NCI-H1048 (cell line): ENCODE results near the gene BSN.

Experiments used
- DNase-seq: peaks from one replicate; lab custom pipeline; 2025; lab: John Stamatoyannopoulos, UW

BSN gene

DNA sequence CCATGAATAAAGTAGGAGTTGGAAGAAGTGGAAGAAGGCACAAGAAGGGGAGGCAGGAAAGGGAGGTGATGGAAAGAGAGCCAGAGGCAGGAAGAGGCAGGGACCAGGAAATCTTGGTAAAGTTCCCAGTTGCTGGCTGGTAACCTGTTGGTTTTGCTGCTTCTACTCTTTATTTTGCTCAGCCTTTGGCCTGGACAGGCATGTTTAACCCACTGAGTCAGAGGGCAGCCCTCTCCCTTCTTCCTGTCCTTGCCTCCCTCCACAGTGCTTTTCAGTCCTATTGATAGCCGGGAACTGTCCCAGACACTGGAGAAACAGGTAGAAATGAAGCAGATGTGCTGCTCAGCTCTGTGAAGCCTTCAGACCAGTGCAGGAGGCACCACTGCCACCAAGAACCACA is 76.5 kb downstream of the BSN start:
- DNase-seq: no peak

- DNase-seq: no peak
Observed at GRCh38 chr3:49634736-49635135, 80.5 kb downstream of the BSN start.

- DNase-seq: no peak
Observed at GRCh38 chr3:49636883-49637609, 82.8 kb downstream of the BSN start.

DNA sequence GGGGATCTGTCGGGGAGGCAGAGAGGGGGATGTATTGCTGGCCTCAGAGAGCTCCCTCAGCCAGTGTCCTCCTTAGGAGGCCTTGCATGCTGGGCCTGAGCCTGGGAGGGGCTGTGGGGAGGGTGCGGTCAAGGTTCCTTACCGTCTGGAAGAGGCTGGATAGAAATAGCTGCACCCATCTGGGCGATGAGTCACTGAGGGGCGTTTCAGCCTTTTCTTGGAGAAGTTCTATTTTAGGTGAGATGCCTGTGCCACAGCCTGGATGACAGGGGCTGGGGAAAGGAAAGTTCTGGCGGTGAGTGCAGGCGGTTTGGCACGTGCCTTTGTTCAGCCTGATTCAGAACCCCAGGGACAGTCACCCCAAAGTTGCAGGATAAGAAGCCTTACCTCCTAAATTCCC is 84.2 kb downstream of the BSN start:
- DNase-seq: no peak

- no peak for DNase-seq
Observed at GRCh38 chr3:49639551-49639950, 85.3 kb downstream of the BSN start.

- no peak for DNase-seq
Observed at GRCh38 chr3:49641292-49641691, 87.0 kb downstream of the BSN start.

DNA sequence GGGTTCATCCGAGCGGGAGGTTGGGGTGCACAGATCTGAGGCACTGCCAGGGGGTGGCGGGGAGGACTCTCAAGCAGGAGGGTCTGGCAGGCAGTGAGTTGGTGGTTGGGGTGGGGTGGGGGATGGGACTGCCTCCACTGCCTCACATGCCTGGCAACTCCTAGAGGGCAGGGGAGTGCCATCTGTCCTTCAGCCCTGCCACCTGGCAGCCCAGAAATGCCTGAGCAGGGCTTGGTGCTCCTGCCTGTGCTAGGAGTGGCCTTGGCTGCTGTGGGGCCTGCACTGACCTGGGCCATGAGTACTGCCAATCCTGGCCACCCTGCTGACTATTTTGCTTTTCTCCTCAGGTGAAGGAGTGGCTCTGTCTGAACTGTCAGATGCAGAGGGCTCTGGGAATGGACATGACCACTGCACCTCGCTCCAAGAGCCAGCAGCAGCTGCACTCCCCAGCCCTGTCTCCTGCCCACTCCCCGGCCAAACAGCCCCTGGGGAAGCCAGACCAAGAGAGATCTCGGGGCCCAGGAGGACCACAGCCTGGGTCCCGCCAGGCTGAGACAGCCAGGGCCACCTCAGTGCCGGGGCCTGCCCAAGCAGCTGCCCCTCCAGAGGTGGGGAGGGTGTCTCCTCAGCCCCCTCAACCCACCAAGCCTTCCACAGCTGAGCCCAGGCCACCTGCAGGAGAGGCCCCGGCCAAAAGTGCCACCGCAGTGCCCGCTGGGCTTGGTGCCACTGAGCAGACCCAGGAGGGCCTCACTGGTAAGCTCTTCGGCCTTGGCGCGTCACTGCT is 87.8 kb downstream of the BSN start:
- no peak for DNase-seq

GRCh38 chr3:49642708-49643145 is 88.5 kb downstream of the BSN start:
- no peak for DNase-seq

DNA sequence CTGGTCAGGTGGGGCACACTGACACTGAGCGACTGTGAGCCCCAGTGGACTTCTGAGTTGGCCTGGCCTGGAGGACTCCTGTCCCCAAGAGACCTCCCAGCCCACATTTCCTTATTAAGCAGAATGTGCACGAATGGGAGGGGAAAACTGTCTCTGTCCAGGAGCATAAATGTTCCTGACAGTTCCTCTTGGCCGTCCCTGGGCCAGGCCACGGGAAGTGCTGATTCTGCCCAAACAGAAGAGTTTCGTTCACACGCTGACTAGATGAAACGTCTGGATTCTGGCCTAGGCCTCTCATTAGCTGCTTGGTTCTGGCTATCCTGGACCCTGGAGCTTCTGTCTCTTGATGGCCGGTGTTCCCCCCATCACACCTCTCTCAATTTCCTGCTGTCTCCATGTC is 90.4 kb downstream of the BSN start:
- DNase-seq: no peak

DNA sequence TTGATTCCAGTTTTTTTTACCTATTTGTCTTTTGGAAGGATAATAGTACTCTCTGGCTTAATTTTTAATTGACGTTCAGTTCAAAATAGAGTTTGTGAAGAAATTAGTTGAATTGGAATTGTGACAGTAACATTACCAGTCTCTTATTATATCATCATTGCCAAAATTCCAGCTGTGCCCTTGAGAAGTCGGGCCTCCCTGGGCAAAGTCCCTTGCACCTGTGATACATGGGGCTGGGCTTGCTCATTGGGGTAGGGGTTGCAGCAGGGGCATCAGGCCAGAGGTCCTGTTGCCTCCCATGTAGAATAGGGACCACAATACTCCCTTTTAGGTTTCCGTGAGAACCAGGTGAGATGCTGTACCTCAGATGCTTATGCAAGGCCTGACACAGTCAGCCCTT is 92.0 kb downstream of the BSN start:
- no peak for DNase-seq

DNA sequence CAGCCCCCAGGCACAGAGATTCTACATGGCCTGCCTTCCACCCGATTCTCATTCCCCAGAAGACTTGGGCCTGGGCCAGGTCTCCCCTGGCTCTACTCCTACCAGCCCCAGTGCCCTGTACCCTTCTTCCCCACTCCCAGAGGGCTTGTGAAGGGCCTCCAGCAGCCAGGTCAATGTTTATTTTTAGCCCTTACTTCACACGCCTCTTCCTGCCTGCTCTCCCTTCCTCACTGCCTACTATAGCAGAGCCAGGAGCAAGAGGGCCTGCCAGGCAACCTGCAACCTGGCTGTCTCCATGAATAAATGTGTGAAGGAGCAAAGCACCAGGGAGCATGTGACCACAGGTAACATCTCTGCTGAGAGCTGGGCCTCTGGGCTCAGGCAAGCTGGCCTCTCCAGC is 93.5 kb downstream of the BSN start:
- no peak for DNase-seq

GRCh38 chr3:49648354-49649019 is 94.2 kb downstream of the BSN start:
- no peak for DNase-seq

- DNase-seq: no peak
Observed at GRCh38 chr3:49649576-49649975, 95.3 kb downstream of the BSN start.

DNA sequence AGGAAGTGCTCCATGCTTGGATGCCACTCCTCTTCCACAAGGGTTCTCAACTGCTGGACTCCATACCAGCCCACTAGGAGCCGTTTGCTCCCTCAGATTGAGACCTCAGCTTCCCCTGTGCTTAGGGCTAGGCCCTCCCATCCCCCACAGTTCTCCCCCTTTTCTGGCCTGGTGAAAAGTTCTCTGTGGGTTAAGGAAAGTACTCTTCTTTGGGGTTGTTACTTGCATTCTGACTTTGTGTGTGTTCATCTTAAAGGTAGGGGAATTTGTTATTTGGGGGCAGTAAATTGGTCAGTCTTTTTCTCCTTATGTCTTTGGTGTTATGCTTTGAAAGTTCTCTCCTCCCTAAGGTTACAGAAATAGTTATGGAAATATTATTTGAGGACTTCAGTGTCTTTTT is 95.9 kb downstream of the BSN start:
- no peak for DNase-seq

GRCh38 chr3:49650637-49651036 is 96.4 kb downstream of the BSN start:
- no peak for DNase-seq

- no peak for DNase-seq
Observed at GRCh38 chr3:49652218-49652902, 98.1 kb downstream of the BSN start.

GRCh38 chr3:49652903-49653415 is 98.7 kb downstream of the BSN start:
- DNase-seq: no peak

DNA sequence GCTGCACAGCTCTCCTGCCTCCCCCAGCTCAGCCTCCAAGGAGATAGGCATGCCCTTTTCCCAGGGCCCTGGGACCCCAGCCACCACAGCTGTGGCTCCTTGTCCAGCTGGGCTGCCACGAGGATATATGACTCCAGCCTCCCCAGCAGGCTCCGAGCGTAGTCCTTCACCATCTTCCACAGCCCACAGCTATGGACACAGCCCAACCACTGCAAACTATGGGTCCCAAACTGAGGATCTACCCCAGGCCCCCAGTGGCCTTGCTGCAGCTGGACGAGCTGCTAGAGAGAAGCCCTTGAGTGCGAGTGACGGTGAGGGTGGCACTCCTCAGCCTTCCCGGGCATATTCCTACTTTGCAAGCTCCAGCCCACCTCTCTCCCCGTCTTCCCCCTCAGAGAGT is 99.3 kb downstream of the BSN start:
- DNase-seq: no peak

GRCh38 chr3:49654176-49654825 is 100.0 kb downstream of the BSN start:
- no peak for DNase-seq

- no peak for DNase-seq
Observed at GRCh38 chr3:49654955-49655556, 100.8 kb downstream of the BSN start.

GRCh38 chr3:49655731-49656285 is 101.5 kb downstream of the BSN start:
- no peak for DNase-seq
